NCI-H1417 (cell line): ENCODE measurements around the gene CDC73.

Experiments
- DNase-seq, 3 experiments: peaks; one replicate each; lab custom pipeline; 2025; lab: John Stamatoyannopoulos, UW

CDC73 gene

DNA sequence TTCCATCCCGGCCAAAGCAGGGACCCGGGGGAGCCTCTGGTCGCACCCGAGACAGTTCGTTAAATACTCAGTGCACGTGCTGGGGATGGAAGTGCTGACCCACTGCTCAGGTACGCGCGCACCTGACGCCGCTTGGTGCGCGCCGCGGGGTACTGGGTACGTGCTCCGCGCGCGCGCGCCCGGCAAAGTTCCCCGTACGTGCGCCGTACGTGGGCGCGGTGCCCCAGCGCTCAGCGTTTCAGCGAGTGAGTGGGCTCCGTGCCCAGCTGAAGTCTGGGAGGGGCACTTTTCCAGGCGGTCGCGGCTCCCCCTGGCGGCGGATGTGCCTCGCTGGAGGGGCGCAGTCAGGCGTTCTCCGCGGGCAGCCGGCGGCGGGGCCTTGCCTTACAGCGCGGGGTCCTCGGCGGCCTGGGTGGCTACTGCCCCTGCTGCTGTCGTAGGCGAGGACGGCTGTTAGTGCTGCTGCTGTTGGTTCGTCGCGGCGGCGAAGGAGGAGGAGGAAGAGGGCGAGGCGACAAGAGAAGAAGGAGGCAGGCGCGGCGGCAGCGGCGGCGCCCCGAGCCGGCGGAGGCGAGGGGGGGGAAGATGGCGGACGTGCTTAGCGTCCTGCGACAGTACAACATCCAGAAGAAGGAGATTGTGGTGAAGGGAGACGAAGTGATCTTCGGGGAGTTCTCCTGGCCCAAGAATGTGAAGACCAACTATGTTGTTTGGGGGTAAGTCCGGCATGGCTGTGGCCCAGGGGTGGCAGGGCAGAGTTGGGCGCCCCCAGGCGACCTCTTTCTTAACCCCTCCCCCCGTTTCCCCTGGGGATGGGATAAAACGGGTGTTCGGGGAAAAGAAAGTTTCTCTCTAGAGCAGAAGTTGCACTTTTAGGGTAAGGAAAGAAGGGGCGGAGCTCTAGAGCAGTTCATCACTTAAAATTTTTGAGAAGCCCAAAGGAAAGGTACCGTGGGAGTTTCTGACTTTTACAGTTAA, at the start of gene CDC73:
TSS of gene CDC73 (plus strand) at position 416 of the 978 bp plus-strand sequence. CDS start at position 586, 170 bp downstream.
- DNase-seq = peak; percentile 98 to 100 (median 98)

DNA sequence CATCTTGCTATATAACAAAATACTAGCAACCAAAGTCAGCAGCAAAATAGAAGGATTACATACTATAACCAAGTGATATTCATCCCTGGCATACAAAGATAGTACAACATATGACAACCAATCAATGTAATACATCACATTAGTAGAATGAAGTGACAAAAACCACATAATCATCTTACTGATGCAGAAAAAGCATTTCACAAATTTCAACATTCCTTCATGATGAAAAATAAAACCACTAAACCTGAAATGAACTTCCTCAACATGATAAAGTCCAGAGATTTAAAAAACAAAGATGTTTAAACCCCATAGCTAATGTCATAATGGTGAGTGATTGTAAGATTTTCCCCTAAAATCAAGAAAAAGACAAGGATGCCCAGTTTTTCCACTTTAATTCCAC, 43.8 kb upstream of the CDC73 start:
- no peak for DNase-seq

DNA sequence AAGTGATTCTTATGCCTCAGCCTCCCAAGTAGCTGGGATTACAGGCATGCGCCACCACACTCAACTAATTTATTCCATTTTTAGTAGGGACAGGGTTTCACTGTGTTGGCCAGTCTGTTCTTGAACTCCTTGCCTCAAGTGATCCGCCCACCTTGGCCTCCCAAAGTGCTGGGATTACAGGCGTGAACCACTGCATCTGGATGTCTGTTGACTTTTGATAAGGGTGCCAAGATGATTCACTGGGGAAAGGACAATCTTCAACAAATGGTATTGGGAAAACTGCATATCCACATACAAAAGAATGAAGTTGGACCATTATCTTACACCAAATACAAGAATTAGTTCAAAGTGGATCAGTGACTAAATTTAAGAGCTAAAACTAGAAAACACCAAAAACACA, 42.6 kb upstream of the CDC73 start:
- no peak for DNase-seq

DNA sequence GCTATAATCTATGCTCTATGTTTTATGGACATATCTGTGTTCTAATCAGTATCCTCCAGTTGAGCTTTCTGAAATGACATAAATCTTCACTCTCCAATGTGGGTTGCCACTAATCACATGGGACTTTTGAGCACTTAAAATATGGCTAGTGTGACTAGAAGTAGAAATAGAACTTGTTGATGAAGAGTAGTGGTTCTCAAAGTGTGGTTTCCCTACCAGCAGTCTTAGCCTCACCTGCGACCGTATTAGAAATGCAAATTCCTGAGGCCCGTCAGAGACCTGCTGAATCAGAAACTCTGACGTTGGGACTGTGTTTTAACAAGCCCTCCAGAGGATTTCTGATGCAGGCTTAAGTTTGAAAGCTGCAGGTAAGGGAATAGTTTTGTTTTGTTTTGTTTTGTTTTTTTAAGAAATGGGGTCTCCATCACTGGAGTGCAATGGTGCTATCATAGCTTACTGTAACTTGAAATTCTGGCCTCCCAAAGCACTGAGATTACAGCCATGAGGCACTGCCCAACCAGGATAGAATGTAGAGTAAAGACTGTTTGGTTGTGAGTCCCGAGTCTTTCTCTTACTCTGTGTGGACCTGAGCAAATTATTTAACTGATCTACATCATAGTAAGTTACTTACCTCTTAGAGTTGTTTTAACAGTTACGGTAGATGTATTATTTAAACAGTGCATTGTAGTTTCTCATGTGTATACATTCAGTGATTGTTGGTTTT, 38.3 kb upstream of the CDC73 start:
- no peak for DNase-seq

DNA sequence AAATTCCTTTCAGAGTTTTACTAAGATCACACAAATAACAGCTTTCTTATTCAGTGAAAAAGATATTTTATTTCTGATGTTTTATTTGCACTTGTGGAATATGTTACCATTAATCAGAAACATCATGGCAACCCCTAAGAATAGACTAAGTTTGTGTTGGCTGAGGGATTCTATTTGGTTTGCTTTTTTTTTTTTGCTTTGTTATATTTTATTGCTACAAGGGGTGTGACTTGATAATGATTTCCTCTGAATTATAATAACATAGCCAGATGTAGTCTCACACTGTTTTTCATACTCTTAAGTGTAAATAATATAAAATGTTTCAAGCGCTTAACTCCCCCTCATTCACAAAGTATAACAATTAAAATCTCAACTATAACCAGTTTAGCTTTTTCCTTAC, 36.6 kb upstream of the CDC73 start:
- no peak for DNase-seq

DNA sequence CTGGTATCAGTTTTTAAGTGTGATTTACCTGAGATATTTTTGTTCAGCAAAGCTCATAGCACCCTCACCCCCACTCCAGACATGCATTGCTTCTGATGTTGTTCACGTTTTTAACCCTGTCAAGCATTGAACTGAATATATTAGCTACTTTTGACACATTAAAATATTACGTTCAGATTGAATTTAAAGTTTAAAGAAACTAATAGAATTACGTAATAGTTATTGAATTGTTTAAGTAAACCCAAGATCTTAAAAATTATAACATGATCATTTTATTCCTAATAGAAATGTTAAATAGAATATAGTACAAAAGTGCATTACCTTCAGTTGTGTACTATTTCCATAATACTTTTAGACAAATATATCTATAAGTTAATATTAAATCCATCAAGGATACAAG, 35.5 kb upstream of the CDC73 start:
- DNase-seq = no peak

DNA sequence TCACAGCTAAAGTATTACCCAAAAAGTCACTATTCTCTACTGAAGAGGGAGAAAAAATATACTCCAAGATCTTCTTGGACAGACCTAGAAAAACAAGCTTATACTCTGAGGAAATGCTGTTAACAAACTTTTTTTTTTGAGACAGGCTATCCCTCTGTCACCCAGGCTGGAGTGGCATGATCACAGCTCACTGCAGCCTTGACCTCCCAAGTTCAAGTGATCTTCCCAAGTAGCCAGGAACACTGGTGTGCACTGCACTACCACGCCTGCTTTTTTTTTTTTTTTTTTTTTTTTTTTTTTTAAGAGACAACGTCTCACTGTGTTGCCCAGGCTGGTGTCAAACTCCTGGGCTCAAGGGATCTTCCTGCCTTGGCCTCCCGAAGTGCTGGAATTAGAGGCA, 33.9 kb upstream of the CDC73 start:
- DNase-seq = no peak

DNA sequence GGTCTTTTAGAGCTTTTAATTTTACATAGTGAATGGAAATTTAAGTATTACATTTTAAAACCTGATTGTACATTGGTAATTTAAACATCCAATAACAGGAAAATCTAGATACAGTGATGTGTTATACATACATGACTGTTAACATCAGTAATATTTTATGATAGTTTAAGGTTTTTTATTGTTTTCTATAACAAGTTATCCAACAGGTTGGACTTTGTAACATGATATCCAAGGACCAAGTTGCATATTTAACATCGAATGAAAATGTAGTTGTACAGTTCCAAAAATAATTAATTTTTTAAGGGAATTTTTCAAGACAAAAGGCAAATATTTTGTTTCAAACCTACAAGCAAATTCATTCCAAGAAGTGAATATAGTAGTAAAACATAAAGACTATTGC, 31.0 kb upstream of the CDC73 start:
- no peak for DNase-seq

DNA sequence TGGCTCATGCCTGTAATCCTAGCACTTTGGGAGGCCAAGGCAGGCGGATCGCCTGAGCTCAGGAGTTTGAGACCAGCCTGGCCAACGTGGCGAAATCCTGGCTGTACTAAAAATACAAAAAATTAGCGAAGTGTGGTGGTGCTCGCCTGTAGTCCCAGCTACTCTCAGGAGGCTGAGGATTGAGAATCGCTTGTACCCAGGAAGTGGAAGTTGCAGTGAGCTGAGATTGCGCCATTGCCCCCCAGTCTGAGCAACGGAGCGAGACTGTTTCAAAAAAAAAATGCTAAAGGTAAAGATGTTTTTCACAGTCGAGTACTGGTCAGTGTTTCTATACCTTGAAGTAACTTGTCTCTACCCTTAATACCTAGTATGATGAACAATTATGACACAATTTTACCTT, 27.7 kb upstream of the CDC73 start:
- DNase-seq = no peak

DNA sequence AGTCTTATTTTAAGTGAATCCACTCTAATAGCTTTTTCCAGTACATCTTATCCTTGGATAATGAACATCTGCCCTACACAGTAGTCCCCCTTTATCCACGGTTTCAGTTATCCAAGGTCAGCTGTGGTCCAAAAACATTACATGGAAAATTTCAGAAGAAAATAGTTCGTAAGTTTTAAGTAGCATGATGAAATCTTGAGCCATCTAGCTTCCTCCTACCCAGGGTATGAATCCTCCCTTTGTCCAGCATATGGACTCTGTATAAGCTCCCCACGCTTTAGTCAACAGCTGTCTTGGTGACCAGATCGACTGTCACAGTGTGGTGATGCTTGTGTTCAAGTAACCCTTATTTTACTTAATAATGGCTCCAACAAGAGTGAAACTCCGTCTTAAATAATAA, 19.2 kb upstream of the CDC73 start:
- no peak for DNase-seq

DNA sequence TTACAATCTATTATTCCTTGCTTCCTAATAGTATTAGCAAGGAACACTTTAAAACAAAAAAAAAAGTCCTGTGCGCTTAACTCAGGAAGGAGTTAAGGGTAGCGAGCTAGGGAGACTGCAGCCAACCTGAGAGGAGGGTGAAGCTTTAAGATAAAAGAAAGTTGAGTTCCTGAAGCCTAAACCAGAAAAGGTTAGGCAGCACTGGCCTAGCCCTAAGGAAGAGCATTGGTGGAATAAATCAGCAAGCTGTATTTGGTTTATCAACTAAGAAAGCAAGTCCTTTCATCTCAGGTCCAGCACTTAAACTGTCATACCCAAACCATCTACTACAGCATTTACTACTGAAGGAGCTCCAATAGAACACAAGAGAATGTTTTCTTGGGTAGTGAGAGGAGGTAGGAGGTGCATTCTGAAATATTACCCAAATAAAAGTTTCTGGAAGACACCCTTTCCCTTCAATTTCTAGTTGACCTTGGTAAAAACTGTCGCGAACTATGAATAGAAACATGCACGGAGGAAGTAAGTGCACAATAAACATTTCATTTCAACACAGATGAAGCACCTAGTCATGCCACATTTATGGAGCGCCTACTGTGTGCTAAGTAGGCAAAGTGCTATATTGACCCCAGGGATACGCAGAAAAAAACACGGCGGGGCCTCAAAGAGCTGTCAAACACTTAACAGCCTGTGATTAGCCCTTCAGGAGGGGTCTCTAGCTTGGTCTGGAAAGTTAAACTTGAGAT, 17.9 kb upstream of the CDC73 start:
- no peak for DNase-seq

DNA sequence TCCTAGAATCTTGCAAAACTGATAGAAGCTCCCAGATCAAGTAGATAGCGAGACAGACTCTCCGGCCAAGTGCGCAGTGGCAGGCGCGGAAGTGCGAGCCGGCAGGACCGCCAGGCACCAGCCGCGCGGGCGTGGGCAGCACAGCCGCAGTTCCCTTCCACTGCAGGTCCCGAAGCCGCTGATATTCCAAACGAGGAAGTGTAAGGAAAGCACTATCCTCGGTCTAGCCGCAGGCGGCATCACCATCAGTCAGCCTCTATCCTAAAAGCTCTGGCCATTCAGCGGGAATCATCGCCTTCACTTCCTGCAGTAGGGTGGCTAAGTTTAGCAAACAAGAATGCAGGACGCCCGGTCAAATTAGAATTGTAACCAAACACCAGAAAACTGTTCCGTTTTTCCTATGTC, 17.3 kb upstream of the CDC73 start:
- DNase-seq = peak; percentile 56 to 85 (median 69)

DNA sequence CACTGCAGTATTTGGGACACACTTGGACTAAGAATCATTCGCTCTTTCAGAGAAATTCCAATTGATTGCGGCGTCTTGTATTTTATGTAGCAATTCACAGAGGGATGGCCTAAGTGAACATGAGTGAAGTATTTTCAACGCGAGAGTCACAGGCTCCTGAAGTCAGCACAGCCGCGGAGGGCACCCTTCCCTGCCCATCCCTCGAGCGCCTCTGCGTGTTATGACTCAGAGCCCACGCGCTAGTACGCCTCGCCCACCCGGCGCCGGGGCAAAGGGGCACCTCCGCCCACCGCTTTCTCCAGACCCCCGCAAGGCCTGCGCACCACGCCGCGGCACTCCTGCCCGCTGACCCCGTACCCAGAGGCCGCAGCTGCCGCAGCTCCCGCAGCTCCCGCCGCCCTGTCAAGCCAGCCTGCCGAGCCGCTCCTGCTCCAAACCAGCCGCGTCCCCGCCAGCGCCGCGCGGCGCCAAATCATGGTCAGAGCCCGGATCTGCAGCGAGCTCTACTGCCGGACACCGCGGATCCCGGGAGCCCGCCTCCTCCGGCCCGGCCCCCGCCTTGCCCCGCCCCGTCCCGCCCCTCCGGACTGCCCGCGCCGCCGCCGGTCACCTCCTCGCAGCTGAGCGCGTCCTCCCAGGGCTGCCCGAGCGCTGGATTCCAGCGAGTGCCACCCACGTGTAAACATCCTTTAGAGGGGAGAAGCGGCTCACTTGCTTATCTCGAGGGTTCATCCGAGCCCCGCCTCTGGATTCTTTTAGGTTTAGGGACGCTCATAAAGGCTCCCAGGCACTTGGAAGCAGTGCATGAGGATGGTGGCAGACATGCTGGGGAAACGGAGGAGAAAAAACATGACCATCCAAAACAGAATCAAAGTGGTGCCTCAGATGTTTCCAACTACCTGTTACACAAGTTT, 16.7 kb upstream of the CDC73 start, which contains the start of gene GLRX2:
TSS of gene GLRX2 (minus strand) at position 508 of the 914 bp plus-strand sequence. CDS start at position 476, 32 bp downstream.
- DNase-seq = peak; percentile 84 to 91 (median 85)

DNA sequence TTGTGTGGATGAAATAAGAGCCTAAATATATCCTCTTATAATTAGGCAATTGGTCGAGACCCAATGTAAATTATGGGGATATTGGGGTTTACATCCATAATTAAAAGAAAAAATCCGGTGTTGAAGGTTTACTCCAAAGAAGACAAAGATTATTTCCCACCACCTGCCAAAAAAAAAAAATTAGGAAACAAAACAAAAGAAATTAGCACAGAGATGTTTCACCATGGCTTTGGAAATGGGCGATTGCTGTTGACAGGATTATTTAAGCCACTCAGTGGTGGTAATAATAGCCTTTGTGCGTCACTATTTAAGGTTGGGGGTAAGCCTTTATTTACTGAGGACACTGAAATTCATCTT, 16.0 kb upstream of the CDC73 start:
- DNase-seq = peak in 1 of 3 experiments; percentile 66

DNA sequence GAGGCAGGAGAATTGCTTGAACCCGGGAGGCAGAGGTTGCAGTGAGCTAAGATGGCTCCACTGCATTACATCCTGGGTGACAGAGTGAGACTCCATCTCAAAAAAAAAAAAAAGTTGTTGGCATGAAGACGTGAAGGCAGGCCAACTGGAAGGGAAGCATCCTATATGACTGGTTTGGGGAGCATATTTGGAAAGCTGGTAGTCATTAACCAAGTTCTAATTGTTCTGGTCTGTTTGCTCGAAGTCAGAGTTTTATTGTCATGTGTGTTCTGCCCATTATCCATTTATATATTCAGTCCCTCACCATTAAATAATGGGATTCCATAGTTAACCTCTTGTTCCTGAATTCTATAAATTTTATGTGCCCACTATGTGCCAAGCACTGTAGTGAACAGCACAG, 13.4 kb upstream of the CDC73 start:
- no peak for DNase-seq

DNA sequence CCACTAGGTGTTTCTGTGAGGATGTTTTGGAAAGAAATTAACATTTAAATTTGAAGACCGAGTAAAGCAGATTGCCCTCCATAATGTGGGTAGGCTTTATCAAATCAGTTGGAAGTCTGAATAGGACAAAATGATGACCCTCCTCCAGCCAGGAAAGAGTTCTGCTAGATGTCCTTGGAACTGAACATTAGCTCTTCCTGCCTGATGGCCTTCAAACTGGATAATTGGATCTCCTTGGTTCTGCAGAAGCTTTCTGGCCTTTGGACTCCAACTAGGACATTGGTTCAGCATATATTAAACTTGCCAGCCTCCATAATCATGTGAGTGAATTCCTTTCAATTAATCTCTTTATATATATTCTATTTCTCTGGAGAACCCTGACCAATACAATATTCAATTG, 12.2 kb upstream of the CDC73 start:
- DNase-seq = no peak

DNA sequence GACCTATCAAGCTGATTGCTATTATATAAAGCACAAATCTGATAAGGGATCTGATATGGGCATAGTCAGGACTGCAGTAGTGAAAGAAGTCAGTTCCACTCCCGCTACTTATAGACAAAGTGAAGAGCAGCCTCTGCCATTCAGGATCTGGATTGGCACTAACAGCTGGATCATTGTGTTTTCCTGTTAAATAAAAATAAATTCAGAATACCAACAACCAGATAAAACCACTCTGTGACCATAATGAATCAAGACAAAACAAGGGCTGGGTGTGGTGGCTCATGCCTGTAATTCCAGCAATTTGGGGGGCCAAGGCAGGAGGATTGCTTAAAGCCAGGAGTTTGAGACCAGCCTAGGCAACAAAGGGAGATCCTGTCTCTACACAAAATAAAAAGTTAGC, 11.6 kb upstream of the CDC73 start:
- DNase-seq = no peak

DNA sequence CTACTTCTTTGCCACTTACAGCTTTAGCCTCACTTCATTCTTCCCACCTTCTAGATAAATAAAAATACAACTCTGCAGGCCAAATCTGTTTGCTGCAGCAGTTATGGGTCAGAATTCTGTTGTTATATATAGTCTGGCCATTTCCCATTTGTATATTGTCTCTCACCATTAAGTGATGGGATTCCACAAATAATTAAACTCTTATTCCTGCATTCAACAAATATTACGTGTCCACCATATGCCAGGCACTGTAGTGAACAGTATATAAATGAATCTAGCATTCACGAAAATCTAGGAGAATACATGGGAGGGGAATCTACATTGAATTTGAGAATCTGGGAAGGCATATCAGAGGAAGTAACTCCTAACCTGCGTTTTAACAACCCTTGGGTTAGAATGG, 11.0 kb upstream of the CDC73 start:
- DNase-seq = no peak

DNA sequence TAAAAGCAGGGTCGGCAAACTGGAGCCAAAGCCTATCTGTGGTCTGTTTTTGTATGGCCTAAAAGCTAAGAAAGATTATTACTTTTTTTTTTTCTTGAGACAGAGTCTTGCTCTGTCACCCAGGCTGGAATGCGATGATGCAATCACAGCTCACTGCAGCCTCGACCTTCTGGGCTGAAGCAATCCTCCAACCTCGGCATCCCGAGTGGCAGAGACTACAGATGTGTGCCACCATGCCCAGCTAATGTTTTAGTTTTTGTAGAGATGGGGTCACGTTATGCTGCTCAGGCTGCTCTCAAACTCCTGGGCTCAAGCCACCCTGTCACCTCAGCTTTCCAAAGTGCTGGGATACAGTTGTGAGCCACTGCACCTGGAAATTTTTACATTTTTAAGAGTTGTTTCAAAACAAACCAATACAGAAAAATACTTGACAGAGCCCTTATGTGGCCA, 10.2 kb upstream of the CDC73 start:
- DNase-seq = no peak

DNA sequence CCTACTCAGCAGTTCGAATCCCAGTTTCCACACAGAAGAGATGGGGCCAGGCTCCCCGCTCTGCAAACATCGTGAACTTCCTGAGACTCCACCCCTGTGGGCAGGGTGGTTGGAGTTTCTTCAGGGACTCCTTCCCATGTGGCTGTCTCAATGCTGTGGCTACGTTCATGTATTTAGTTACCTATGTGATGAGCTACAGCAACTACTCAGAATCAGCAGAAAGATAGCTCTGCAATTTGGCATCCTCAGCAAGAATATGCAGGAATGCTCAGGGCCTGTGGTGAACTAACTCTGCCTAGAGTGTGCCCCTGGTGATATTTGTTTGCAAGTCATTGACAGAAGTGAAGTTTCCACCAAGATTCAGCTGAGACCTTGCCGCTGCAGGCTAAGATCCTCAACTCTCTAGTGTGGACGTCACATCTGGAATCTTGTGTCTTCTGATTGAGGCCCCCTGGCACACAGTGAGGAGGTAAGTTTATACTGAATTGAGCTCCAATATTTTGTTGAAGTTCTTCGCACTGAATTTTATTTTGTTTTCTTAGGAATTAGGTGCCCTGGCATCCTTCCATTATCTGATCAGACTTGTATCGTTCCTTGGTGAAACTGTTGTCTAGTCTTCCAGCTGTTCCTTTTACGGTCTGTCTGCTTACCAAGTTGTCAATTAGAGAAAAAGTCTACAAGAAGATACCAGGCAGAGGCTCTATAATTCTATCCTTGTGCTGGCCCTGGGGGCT, 8.4 kb upstream of the CDC73 start:
- no peak for DNase-seq

DNA sequence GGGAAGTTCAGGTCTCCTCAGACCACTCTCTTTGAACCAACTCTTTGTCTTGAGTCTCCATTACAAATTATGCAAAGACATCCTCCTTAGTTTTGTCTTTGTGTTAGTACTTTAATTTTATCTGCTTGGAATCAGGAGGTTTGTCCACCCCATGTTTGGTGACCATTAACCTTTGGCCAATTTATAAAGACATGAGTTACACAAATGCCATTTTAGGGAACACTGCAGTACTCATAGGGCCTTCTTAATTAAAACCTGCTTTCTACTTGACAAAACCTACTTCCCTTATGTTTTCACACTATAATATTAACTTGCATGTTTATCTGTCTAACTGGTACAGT, 7.9 kb upstream of the CDC73 start:
- no peak for DNase-seq
